Right lobe of liver (tissue), 6 donors: Measurements from ENCODE around the gene IL2RA. TPM values are rescaled to one million over a fixed set of nuclear protein-coding genes. Genes with fewer than 3 reads are reported as not detected.

Experiments used
- ATAC-seq, 4 donors: fragments of 200-7000 bp; cut with Tn5 transposase; one replicate each; pipeline ENCODE4 v1.9.1; 2020; ENCODE audit warnings: mild to moderate bottlenecking in 4 of 4, moderate library complexity in 4 of 4
- DNase-seq, 3 donors: peaks; one replicate each; pipeline ENCODE4 v3.0.0-alpha.2; 2020
- H3K27ac ChIP-seq, 3 donors: fragments of 200-600 bp; one replicate each; pipeline ENCODE4 v1.8.0; 2022
- H3K27me3 ChIP-seq, 2 donors: fragments of 200-600 bp; one replicate each; pipeline ENCODE4 v1.8.0; 2022
- H3K36me3 ChIP-seq, 4 donors: fragments of 200-600 bp; sonication (generic) in 1 of 4; one replicate each; pipeline versions ENCODE4 v1.5.1 to v1.8.0; 2017 to 2022; ENCODE audit warnings: control low read depth in 1 of 4
- H3K4me1 ChIP-seq, 4 donors: fragments of 200-600 bp; sonication (generic) in 1 of 4; one replicate each; pipeline versions ENCODE4 v1.5.1 to v1.8.0; 2017 to 2022; ENCODE audit warnings: control low read depth in 1 of 4
- H3K4me3 ChIP-seq, 3 donors: fragments of 200-600 bp; one replicate each; pipeline ENCODE4 v1.8.0; 2022
- H3K9me3 ChIP-seq, 4 donors: fragments of 200-600 bp; sonication (generic) in 1 of 4; one replicate each; pipeline versions ENCODE4 v1.5.1 to v1.8.0; 2017 to 2022; ENCODE audit warnings: control low read depth in 1 of 4
- POLR2A ChIP-seq: fragments of 450-650 bp; IDR thresholded peaks from one replicate; pipeline ENCODE4 v1.6.1; 2017; ENCODE audit warnings: antibody characterized with exemption, mild to moderate bottlenecking
- WGBS: methylation state at CpG from one replicate; pipeline ENCODE4 v1.1.6; 2018; ENCODE audit warnings: low coverage, low lambda C conversion rate; ENCODE audit not compliant: insufficient coverage; ENCODE audit errors: missing lambda C conversion rate; 5-methylcytosine and 5-hydroxymethylcytosine counted together
- intact Hi-C, 2 donors: fragments of 100-400 bp; cut with DNase I; formaldehyde crosslinking; loops; one replicate each; pipeline versions ENCODE4 v1.11.2 to v1.14.1; 2022
- total RNA-seq, 6 experiments: library from RNA; depleted of rRNA in 2 of 6; stranded (reverse); fragments of >200 nt in 2 of 6; fragmentation: NEBNext Ultra II Directional in 3 of 6; extraction: Animal tissue kit (Norgen Biotek cat#: 25700) in 3 of 6; gene quantifications; one replicate each; pipeline versions ENCODE4 v1.1.0 to v1.2.4, GENCODE V29; 2016 to 2023
- TF ChIP-seq, protein P1 (sequence below), 4 donors: fragments of 200-600 bp in 3 of 4; fragments of 450-650 bp in 1 of 4; IDR thresholded peaks; one replicate each; pipeline versions ENCODE4 v1.5.1 to v1.8.0; 2016 to 2022; ENCODE audit warnings: antibody characterized with exemption in 4 of 4, mild to moderate bottlenecking in 2 of 4
- donor health status: DM: no; HTN: yes; CAD: no.
- donor health status: DM: no; HTN: no; CAD: no.
- donor health status: DM: no; HTN: no; CAD: no.
- donor health status: DM: no; HTN: yes; CAD: no.
- donor health status: DM: no; HTN: yes; CAD: no.

IL2RA gene
- total RNA-seq, 6 experiments from 2014 or later = 0.22 to 3.1 (median 0.97) TPM; not detected in 2

- TF ChIP-seq, protein P1, sequence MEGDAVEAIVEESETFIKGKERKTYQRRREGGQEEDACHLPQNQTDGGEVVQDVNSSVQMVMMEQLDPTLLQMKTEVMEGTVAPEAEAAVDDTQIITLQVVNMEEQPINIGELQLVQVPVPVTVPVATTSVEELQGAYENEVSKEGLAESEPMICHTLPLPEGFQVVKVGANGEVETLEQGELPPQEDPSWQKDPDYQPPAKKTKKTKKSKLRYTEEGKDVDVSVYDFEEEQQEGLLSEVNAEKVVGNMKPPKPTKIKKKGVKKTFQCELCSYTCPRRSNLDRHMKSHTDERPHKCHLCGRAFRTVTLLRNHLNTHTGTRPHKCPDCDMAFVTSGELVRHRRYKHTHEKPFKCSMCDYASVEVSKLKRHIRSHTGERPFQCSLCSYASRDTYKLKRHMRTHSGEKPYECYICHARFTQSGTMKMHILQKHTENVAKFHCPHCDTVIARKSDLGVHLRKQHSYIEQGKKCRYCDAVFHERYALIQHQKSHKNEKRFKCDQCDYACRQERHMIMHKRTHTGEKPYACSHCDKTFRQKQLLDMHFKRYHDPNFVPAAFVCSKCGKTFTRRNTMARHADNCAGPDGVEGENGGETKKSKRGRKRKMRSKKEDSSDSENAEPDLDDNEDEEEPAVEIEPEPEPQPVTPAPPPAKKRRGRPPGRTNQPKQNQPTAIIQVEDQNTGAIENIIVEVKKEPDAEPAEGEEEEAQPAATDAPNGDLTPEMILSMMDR (IDR thresholded peaks at IDR 0.05) = no peak
- no peak for TF ChIP-seq POLR2A
- H3K4me3 ChIP-seq = no peak overlapping the region
- no peaks in the 10 kb centered on the region for H3K27me3 ChIP-seq
- peak overlapping the region in 1 of 3 donors; percentile 34 for H3K27ac ChIP-seq
- no peak for ATAC-seq
- intact Hi-C loops = loop anchor here in 1 of 2 donors (10.0 kb wide), 1 partner anchor 304 kb away; no protein-coding TSS in a partner anchor
- WGBS = 75% methylated on average over 1 of the region's 1 CpG
- peaks cover 0 to 17% (median 8%) of the 10 kb centered on the region in 4 donors for H3K4me1 ChIP-seq
- peaks cover 0 to 16% (median 8%) of the 10 kb centered on the region in 4 donors for H3K36me3 ChIP-seq
- DNase-seq = no peak
- H3K9me3 ChIP-seq = no peaks in the 10 kb centered on the region
Observed at GRCh38 chr10:6100370-6100769, 38.2 kb upstream of the IL2RA start.

DNA sequence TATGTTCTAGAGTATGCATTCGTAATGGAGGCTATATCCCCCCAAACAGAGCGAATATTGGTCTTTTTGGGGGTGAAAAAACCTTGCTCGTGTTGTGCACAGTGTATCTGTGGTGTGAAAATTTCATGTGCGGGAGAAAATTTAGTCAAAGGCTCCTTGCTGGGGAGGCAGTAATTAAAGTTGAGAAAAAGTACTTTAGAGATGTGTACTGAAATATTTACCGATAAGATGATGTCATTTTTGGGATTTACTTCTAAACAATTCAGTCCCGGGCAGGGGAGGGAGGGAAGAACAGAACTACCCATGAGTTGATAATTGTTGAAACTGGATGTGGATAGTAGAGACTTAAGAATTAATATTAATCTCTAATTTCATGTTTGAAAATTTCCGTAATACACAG lies 36.0 kb upstream of the IL2RA start:
- WGBS = 90% methylated on average over 7 of the region's 7 CpGs
- H3K36me3 ChIP-seq = peaks cover 0 to 16% (median 8%) of the 10 kb centered on the region in 4 donors
- H3K27ac ChIP-seq = no peak overlapping the region
- ATAC-seq (no peak), DNase-seq (no peak)
- no peaks in the 10 kb centered on the region for H3K27me3 ChIP-seq
- H3K4me1 ChIP-seq = peaks cover 0 to 23% (median 8%) of the 10 kb centered on the region in 4 donors
- intact Hi-C loops = no loop called here
- H3K4me3 ChIP-seq = no peak overlapping the region
- no peaks in the 10 kb centered on the region for H3K9me3 ChIP-seq
- TF ChIP-seq POLR2A = no peak
- TF ChIP-seq, protein P1 (IDR thresholded peaks at IDR 0.05) = no peak

GRCh38 chr10:6097063-6097462 lies 34.9 kb upstream of the IL2RA start:
- DNase-seq (no peak), ATAC-seq (no peak)
- 93% methylated on average over 4 of the region's 5 CpGs for WGBS
- Histone ChIP-seq H3K4me3 (no peak overlapping the region), H3K27me3 (no peaks in the 10 kb centered on the region), H3K27ac (no peak overlapping the region), H3K9me3 (no peaks in the 10 kb centered on the region), H3K36me3 (peaks cover 0 to 16% (median 5%) of the 10 kb centered on the region in 4 donors), H3K4me1 (peaks cover 0 to 20% (median 8%) of the 10 kb centered on the region in 4 donors)
- intact Hi-C loops = no loop called here
- TF ChIP-seq POLR2A = no peak
- TF ChIP-seq, protein P1 (IDR thresholded peaks at IDR 0.05) = no peak

DNA sequence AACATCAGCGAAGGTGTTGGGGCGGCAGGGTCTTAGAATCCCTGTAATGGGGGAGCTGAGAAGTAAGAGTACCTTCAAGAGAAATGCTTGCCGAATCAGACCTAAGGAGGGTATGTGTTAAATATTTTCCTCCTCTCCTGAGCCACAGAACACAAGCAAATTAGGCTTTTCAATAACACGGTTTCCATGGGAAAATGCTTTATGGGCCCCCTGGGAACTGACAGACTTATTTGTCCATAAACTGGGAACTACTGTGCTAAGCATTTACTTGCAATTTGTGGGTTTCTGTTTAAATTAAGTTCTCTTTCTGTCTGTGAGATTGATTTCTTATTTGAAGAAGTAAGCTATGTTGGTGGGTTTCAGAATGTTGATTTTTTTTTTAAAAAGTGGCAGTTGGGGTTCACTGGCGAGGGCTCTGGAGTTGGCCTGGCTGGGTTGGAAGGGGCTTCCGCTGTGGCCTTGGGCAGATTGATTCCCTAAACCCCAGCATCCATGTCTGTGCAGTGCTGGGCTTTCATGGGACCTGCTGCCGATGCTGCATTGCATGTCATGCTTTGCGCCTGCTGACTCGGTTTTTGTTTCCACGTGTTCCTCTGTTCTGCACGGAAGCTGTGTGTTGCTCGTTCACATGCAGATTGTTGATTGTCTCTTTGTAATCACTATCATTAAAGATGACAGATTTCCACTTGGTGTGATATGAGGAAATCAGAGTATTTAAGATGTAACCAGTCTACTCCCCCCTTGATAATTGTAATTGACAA lies 33.8 kb upstream of the IL2RA start:
- no peak overlapping the region for H3K4me3 ChIP-seq
- intact Hi-C loops = no loop called here
- ATAC-seq (no peak), DNase-seq (no peak)
- no peaks in the 10 kb centered on the region for H3K9me3 ChIP-seq
- no peak overlapping the region for H3K27ac ChIP-seq
- TF ChIP-seq POLR2A = no peak
- TF ChIP-seq, protein P1 (IDR thresholded peaks at IDR 0.05) = no peak
- peaks cover 0 to 9% (median 3%) of the 10 kb centered on the region in 4 donors for H3K4me1 ChIP-seq
- no peaks in the 10 kb centered on the region for H3K27me3 ChIP-seq
- 91% methylated on average over 8 of the region's 12 CpGs for WGBS
- peaks cover 0 to 16% (median 5%) of the 10 kb centered on the region in 4 donors for H3K36me3 ChIP-seq
